Peyer's patch (tissue), 4 donors: ENCODE results near the gene SIX1. TPM values are rescaled to one million over a fixed set of nuclear protein-coding genes. Genes with fewer than 3 reads are reported as not detected.

Source experiments
- DNase-seq, 3 donors: peaks; one replicate each; pipeline ENCODE4 v3.0.0-alpha.2; 2017 to 2019
- H3K27ac ChIP-seq, 4 donors: fragments of 200-600 bp; sonication (generic); one replicate each; pipeline ENCODE4 v1.5.1; 2016 to 2019
- H3K27me3 ChIP-seq, 2 donors: fragments of 200-600 bp; sonication (generic); one replicate each; pipeline ENCODE4 v1.5.1; 2019
- H3K36me3 ChIP-seq, 3 donors: fragments of 200-600 bp; sonication (generic); one replicate each; pipeline ENCODE4 v1.5.1; 2016 to 2019
- H3K4me1 ChIP-seq, 4 donors: fragments of 200-600 bp; sonication (generic); one replicate each; pipeline ENCODE4 v1.5.1; 2016 to 2019
- H3K4me3 ChIP-seq, 4 donors: fragments of 200-600 bp; sonication (generic); 1 replicate in 3 of 4; 2 replicates in 1 of 4; pipeline ENCODE4 v1.5.1; 2016 to 2019; ENCODE audit warnings: mild to moderate bottlenecking in 1 of 4
- H3K9me3 ChIP-seq, 4 donors: fragments of 200-600 bp; sonication (generic); one replicate each; pipeline ENCODE4 v1.5.1; 2016 to 2019; ENCODE audit warnings: mild to moderate bottlenecking in 1 of 4
- CTCF ChIP-seq, 6 experiments: fragments of 450-650 bp in 4 of 6; fragments of 200-600 bp in 2 of 6; sonication (generic) in 1 of 6; IDR thresholded peaks; one replicate each; pipeline ENCODE4 v1.5.1; 2017 to 2019; ENCODE audit warnings: antibody characterized with exemption in 6 of 6, mild to moderate bottlenecking in 3 of 6, moderate library complexity in 1 of 6
- POLR2A ChIP-seq, 2 donors: fragments of 450-650 bp; IDR thresholded peaks; one replicate each; pipeline ENCODE4 v1.5.1; 2017; ENCODE audit warnings: antibody characterized with exemption in 2 of 2, mild to moderate bottlenecking in 2 of 2, moderate library complexity in 2 of 2
- total RNA-seq, 4 donors: library from RNA; depleted of rRNA; stranded (reverse); fragments of >200 nt; gene quantifications; one replicate each; pipeline ENCODE4 v1.1.0, GENCODE V29; 2016

SIX1 gene
- total RNA-seq, 4 donors from 2014 or later: not detected

GRCh38 chr14:60651796-60652673 is 2.8 kb upstream of the SIX1 start:
- H3K4me3 ChIP-seq: no peak overlapping the region
- H3K4me1 ChIP-seq: peaks cover 3 to 42% (median 17%) of the 10 kb centered on the region in 4 donors
- no peak for TF ChIP-seq CTCF (IDR thresholded peaks at IDR 0.05)
- no peak for TF ChIP-seq POLR2A (IDR thresholded peaks at IDR 0.05)
- no peaks in the 10 kb centered on the region for H3K36me3 ChIP-seq
- DNase-seq: peak in 1 of 3 donors; percentile 44
- peaks cover 0 to 19% (median 0%) of the 10 kb centered on the region in 4 donors for H3K9me3 ChIP-seq
- no peak overlapping the region for H3K27ac ChIP-seq
- H3K27me3 ChIP-seq: peaks cover 7 to 74% of the 10 kb centered on the region in 2 donors

- no peak overlapping the region for H3K4me3 ChIP-seq
- H3K36me3 ChIP-seq: no peaks in the 10 kb centered on the region
- peaks cover 7 to 76% of the 10 kb centered on the region in 2 donors for H3K27me3 ChIP-seq
- no peak for DNase-seq
- H3K9me3 ChIP-seq: peaks cover 0 to 19% (median 0%) of the 10 kb centered on the region in 4 donors
- no peak for TF ChIP-seq POLR2A (IDR thresholded peaks at IDR 0.05)
- peaks cover 3 to 37% (median 13%) of the 10 kb centered on the region in 4 donors for H3K4me1 ChIP-seq
- H3K27ac ChIP-seq: no peak overlapping the region
Measured at GRCh38 chr14:60651086-60651795, 2.0 kb upstream of the SIX1 start.

- no peaks in the 10 kb centered on the region for H3K36me3 ChIP-seq
- peaks cover 7 to 79% of the 10 kb centered on the region in 2 donors for H3K27me3 ChIP-seq
- no peak overlapping the region for H3K4me3 ChIP-seq
- TF ChIP-seq CTCF (IDR thresholded peaks at IDR 0.05) (no peak), POLR2A (IDR thresholded peaks at IDR 0.05) (no peak)
- H3K4me1 ChIP-seq: peaks cover 3 to 32% (median 12%) of the 10 kb centered on the region in 4 donors
- no peak overlapping the region for H3K27ac ChIP-seq
- DNase-seq: no peak
- peaks cover 0 to 19% (median 0%) of the 10 kb centered on the region in 4 donors for H3K9me3 ChIP-seq
Measured at GRCh38 chr14:60650373-60650961, 1.2 kb upstream of the SIX1 start.

GRCh38 chr14:60649875-60650372 is 647 bp upstream of the SIX1 start:
- TF ChIP-seq CTCF (IDR thresholded peaks at IDR 0.05): no peak
- no peak for TF ChIP-seq POLR2A (IDR thresholded peaks at IDR 0.05)
- Histone ChIP-seq H3K27ac (no peak overlapping the region), H3K9me3 (peaks cover 0 to 19% (median 0%) of the 10 kb centered on the region in 4 donors), H3K27me3 (peaks cover 7 to 79% of the 10 kb centered on the region in 2 donors), H3K4me3 (peak overlapping the region in 2 of 4 donors; percentile 47), H3K36me3 (no peaks in the 10 kb centered on the region), H3K4me1 (peaks cover 3 to 32% (median 12%) of the 10 kb centered on the region in 4 donors)
- no peak for DNase-seq

- H3K9me3 ChIP-seq: peaks cover 0 to 19% (median 0%) of the 10 kb centered on the region in 4 donors
- peaks cover 3 to 39% (median 12%) of the 10 kb centered on the region in 4 donors for H3K4me1 ChIP-seq
- DNase-seq: peak in 1 of 3 donors; percentile 45
Measured at GRCh38 chr14:60648249-60648933, 886 bp downstream of the SIX1 start.

More at GRCh38 chr14:60648249-60648933, 886 bp downstream of the SIX1 start:
- TF ChIP-seq POLR2A (IDR thresholded peaks at IDR 0.05) (no peak), CTCF (IDR thresholded peaks at IDR 0.05) (no peak)
- peak overlapping the region in 3 of 4 donors; percentile 33 to 47 (median 47) for H3K4me3 ChIP-seq
- peaks cover 7 to 80% of the 10 kb centered on the region in 2 donors for H3K27me3 ChIP-seq
- no peaks in the 10 kb centered on the region for H3K36me3 ChIP-seq
- no peak overlapping the region for H3K27ac ChIP-seq
